Measurements from ENCODE around the gene CDH13.

The CDH13 gene

DNA sequence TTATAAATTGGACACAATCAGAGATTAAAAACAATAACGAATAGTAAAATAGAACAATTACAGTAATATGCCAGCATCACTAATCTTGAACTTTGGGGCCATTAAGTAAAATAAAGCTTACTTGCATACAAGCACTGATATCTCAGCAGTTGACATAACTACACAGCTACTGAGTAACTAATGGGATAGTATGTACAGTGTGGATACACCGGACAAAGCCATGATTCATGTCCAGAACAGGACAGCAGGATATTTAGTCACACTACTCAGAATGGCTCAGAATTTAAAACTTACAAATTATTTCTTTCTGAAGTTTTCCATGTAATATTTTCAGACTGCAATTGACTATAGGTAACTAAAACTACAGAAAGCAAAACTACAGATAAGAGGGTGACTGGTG lies 427.5 kb downstream of the CDH13 start:
- no peak for DNase-seq (ENCODE audit: low read depth)
- in situ Hi-C loops (cut with HindIII; ENCODE audit: low sequenced_read_pairs): no loop called here
- TF ChIP-seq, protein P1, sequence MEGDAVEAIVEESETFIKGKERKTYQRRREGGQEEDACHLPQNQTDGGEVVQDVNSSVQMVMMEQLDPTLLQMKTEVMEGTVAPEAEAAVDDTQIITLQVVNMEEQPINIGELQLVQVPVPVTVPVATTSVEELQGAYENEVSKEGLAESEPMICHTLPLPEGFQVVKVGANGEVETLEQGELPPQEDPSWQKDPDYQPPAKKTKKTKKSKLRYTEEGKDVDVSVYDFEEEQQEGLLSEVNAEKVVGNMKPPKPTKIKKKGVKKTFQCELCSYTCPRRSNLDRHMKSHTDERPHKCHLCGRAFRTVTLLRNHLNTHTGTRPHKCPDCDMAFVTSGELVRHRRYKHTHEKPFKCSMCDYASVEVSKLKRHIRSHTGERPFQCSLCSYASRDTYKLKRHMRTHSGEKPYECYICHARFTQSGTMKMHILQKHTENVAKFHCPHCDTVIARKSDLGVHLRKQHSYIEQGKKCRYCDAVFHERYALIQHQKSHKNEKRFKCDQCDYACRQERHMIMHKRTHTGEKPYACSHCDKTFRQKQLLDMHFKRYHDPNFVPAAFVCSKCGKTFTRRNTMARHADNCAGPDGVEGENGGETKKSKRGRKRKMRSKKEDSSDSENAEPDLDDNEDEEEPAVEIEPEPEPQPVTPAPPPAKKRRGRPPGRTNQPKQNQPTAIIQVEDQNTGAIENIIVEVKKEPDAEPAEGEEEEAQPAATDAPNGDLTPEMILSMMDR (IDR thresholded peaks at IDR 0.05; ENCODE audit: low read depth, low read length, missing control alignments): no peak
- H3K4me3 ChIP-seq (ENCODE audit: low read depth, low read length): no peak overlapping the region

DNA sequence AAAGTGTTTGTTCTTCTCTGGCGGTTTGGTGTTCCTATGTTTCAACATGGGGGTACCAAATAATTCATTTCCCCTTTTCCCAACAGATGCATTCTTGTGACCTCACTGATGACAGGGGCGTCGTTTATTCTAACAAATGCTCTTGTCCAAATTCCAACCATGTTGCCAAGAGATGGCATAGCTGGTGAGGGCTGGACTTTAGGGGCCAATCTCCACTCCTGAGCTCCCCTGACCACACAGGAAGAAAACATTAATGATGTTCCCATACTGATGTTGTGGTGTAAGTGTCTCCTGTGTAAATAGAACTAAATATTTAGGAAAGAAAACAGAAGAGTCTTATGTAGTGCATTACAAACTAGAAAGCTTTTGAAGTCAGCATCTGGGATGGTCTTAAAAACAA lies 431.6 kb downstream of the CDH13 start:
- no peak overlapping the region for H3K4me3 ChIP-seq (ENCODE audit: low read depth, low read length)
- in situ Hi-C loops (cut with HindIII; ENCODE audit: low sequenced_read_pairs): no loop called here
- TF ChIP-seq, protein P1 (IDR thresholded peaks at IDR 0.05; ENCODE audit: low read depth, low read length, missing control alignments): no peak
- DNase-seq (ENCODE audit: low read depth): no peak

- TF ChIP-seq, protein P1 (IDR thresholded peaks at IDR 0.05; ENCODE audit: low read depth, low read length, missing control alignments): no peak
- in situ Hi-C loops (cut with HindIII; ENCODE audit: low sequenced_read_pairs): no loop called here
- DNase-seq (ENCODE audit: low read depth): no peak
Observed at GRCh38 chr16:83059237-83059636, 432.5 kb downstream of the CDH13 start.

DNA sequence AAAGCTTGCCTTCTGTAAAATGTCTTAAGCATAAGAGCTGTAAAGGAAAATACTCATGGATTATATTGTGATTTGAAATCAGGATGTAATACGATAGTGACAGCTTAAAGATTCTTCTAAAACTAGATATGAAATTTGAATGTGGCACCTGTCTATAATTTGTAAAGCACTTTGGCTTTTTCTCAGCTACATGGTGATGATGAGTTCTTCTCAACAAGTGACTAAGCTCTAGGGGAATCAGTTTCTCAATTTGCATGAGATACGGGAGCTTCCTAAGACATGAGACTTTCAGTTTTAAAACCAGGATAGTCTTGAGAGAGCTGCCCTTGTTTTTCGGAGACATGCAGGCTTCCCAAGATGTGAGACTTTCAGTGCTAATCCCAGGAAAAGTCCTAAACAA lies 439.2 kb downstream of the CDH13 start:
- no peak overlapping the region for H3K4me3 ChIP-seq (ENCODE audit: low read depth, low read length)
- TF ChIP-seq, protein P1 (IDR thresholded peaks at IDR 0.05; ENCODE audit: low read depth, low read length, missing control alignments): no peak
- no peak for DNase-seq (ENCODE audit: low read depth)
- in situ Hi-C loops (cut with HindIII; ENCODE audit: low sequenced_read_pairs): no loop called here

More at GRCh38 chr16:83059237-83059636, 432.5 kb downstream of the CDH13 start:
- no peak overlapping the region for H3K4me3 ChIP-seq (ENCODE audit: low read depth, low read length)

DNA sequence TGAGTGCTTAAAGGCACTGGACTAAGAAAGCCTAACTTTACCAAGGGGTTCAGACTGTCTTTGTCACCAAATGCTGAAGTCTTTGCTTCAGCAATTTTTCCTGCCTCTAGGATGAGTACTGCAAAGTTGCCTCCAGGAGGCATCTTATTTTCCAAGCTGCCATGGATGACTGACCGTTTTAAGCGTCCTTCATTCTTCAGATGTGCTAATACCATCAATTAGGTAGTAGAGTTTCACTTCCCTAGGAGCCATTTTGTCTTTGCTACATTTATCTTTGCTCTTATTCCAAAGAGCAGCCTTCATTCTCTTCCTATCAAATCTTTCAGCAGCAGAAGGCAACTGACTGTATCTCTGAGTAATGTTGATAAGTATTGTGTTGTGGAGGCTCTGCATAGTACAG lies 440.1 kb downstream of the CDH13 start:
- in situ Hi-C loops (cut with HindIII; ENCODE audit: low sequenced_read_pairs): no loop called here
- H3K4me3 ChIP-seq (ENCODE audit: low read depth, low read length): no peak overlapping the region
- TF ChIP-seq, protein P1 (IDR thresholded peaks at IDR 0.05; ENCODE audit: low read depth, low read length, missing control alignments): no peak
- no peak for DNase-seq (ENCODE audit: low read depth)

DNA sequence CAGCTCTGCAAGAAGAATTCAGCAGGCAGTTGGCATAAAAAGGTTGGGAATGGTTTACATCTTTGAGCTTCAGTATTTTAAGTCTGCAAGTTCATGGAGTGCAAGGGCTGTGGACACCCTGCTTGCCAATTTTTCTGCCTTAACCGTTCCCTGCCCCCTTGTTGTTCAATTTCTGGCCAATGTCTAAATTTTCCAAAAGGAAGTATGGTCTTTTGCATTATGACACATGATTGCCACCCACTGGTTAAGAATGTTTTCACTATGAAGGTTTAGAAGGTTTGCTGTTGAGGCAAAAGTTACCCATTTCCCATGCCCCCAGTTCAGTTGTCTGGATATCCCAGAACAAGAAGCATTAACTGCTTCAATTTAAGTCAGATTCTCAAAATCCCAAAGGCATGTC lies 441.9 kb downstream of the CDH13 start:
- TF ChIP-seq, protein P1 (IDR thresholded peaks at IDR 0.05; ENCODE audit: low read depth, low read length, missing control alignments): peak; percentile 40
- DNase-seq (ENCODE audit: low read depth): peak; percentile 53
- in situ Hi-C loops (cut with HindIII; ENCODE audit: low sequenced_read_pairs): no loop called here
- H3K4me3 ChIP-seq (ENCODE audit: low read depth, low read length): no peak overlapping the region
